GM18498 (cell line): Measurements from ENCODE around the gene SRP68.

Experiments
- ATAC-seq: cut with Tn5 transposase; IDR thresholded peaks from one replicate; pipeline ENCODE4 v1.9.1; 2021; ENCODE audit warnings: mild to moderate bottlenecking, moderate library complexity; ENCODE audit not compliant: unreplicated experiment

SRP68 gene

DNA sequence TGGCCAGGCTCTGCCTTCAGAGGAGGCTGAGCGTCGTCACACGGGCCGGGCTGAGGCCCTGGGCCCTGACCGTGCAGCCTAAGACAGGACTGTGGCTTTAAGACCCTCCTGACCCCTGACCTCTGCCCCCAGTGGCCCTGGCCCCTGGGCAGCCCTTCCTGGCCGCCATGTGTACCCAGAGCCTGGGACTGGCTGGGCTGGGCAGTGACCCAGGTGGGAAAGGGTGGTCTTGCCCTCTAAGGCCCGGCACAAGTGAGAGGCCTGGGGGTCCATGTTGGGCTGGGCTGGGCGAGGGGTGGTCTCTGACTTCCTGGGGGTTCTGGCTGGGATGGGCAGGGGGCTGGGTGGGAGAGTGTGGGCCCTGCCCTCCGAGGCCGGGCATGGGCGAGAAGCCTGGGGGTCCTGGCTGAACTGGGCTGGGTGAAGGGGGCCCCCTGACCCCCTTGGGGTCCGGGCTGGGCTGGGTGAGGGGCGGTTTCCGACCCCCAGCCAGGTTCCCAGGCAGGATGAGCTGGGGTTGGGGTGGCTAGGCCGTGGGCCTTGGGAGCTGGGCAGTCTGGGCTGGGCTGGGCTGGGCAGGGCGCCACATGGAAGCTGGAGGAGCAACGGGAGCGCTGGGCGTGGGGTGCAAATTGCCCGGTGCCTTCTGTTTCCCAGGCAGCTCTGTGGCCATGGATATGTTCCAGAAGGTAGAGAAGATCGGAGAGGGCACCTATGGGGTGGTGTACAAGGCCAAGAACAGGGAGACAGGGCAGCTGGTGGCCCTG is 71.4 kb downstream of the SRP68 start, which contains the start of gene CDK3:
Gene CDK3, plus strand, starts transcription at position 101 of the 767 bp plus-strand sequence. Its CDS starts 571 bp downstream, at position 672.
- no peak for ATAC-seq

GRCh38 chr17:76000016-76000754 is 72.1 kb downstream of the SRP68 start:
- ATAC-seq, result no peak

DNA sequence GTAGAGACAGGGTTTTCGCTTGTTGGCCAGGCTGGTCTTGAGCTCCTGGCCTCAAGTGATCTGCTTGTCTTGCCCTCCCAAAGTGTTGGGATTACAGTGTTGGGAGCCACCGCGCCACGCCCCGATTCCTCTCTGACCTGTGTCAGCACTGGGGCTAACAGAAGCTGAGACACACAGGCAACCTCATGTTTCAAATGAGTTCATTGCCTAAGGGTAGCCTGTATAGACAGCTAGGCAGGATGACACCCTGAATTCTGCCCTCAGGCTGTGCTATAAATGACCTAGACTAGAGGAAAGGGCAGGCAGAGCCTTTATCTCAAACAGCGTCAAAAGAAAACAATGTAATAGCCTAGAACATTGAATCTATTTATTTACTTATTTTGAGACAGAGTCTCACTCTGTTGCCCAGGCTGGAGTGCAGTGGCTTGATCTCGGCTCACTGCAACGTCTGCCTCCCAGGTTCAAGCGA is 74.0 kb downstream of the SRP68 start:
- no peak for ATAC-seq

DNA sequence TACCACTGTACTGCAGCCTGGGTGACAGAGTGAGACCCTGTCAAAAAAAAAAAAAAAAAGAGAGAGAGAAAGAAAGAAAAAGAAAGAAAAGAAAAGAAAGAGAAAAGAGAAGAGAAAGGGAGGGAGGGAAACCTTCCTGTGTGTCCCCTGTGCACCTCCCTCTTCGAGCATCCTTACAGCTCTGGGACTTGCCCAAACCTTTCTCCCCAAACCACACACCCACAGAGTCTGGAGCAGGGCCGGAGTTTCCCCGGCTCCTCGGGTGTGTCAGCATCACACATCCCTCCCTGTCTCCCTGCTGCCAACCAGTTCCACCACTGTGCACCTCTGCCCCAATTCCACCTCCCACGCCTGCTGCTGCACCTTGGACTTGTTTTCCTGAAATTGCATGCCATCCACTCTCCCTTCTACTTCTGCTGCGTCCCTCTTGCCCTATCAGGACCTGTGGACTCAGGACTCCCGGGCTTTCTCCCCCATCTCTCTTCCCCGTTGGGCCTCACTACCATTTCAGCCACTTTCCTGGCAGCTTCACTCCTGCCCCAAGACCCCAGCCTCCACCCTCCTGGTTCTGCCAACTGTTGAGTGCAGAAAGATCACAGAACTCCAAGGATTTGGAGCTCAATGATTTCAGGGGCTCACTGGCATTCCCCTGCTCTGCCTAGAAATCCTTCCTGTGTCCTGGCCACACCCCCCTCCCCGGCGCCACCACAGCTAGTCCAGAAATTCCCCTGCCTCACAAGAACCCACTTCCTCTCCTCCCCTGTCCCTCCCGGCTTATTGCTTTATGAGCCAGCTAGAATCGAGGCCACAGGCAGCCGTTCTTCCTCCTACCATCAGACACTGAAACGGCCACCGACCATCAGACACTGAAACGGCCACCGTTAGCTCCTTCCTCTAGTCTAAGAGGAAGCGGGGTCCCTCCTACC is 75.4 kb downstream of the SRP68 start:
- ATAC-seq, result no peak

GRCh38 chr17:75995385-75995925 is 76.9 kb downstream of the SRP68 start:
- ATAC-seq, result no peak

GRCh38 chr17:75994802-75995370 is 77.4 kb downstream of the SRP68 start:
- no peak for ATAC-seq

- no peak for ATAC-seq
Measured at GRCh38 chr17:75991396-75991795, 80.9 kb downstream of the SRP68 start.
